ENCODE results near the gene CMSS1.

Gene CMSS1

DNA sequence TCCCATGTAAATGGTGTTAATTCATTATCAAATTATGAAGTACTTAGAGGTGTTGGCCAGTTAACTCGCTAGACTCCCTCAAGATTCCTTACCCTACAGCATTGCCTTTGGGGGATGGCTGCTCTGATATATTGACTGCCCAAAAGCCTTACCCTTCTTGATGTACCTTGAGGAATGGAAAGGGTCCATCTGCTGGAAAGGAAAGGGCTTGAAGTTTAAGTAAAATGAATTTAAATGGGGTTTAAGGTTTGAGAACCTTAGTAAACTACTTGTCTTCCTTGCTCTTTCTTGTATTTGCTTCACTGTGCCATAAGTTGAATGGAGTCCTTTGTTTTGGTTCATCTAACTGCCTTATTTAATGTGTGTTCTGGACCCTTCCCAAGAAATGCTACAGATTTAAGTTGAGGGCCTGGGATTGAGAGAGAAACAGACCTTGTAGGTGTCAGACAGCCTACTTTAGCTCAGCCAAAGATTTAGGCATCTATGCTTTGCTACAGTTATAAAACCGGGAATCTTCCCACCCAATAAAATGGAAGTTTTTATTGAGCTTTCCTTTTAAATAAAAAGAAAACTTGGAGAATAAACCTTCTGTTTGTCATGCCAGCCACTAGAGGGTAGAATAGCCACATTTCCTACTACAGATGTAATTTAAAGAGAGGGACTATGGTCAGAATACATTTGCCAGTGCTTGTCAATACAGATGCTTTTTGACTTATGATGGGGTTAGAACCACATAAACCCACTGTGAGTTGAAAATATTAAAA is 25.3 kb downstream of the CMSS1 start:
- peak; percentile 68 for TF ChIP-seq CTCF (IDR thresholded peaks at IDR 0.05; ENCODE audit: insufficient read depth, low read depth, low read length, missing control alignments)
- DNase-seq (ENCODE audit: low read depth) = peak; percentile 60
- H3K4me3 ChIP-seq (ENCODE audit: low read length) = no peak overlapping the region

GRCh38 chr3:99843590-99844258 is 26.1 kb downstream of the CMSS1 start:
- no peak for TF ChIP-seq CTCF (IDR thresholded peaks at IDR 0.05; ENCODE audit: insufficient read depth, low read depth, low read length, missing control alignments)
- no peak overlapping the region for H3K4me3 ChIP-seq (ENCODE audit: low read length)
- no peak for DNase-seq (ENCODE audit: low read depth)

DNA sequence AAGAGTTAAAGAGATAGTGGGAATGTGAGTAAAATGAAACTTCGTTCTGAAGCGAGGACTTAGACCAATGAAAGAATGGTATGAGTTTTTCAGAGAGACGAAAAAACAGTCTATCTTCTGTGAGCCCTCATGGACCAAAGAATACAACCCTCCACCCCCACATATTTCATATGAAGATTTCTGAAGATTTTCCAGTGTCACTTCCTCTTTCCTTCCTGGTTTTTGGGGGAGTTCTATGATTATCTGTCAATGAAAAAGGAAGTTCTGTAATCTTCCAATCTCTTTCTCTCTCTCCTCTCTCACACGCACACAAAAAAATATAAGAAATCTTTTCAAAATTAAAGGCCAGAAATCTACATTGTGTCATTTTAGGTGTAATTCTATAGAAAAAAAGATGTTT is 27.7 kb downstream of the CMSS1 start:
- H3K4me3 ChIP-seq (ENCODE audit: low read length) = no peak overlapping the region
- no peak for DNase-seq (ENCODE audit: low read depth)
- TF ChIP-seq CTCF (IDR thresholded peaks at IDR 0.05; ENCODE audit: insufficient read depth, low read depth, low read length, missing control alignments) = no peak

DNA sequence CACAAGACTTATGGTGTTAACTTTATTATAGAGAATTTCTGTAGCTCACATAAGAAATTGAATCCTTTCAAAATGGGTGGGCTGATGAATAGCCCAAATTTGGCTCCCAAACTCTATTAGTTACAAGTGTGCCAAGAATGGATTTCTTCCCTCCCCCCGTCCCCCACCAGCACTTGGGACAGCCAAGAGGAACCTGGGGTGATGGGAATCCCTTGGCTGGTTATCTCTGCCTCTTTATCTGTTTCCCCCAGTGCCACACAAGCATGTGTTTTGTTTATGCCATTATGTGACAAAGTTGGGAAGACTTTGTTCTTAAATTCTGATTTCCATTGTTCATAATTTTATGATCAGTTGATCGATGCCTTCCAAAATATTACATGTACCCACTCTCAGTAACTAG is 28.3 kb downstream of the CMSS1 start:
- DNase-seq (ENCODE audit: low read depth) = no peak
- no peak for TF ChIP-seq CTCF (IDR thresholded peaks at IDR 0.05; ENCODE audit: insufficient read depth, low read depth, low read length, missing control alignments)
- H3K4me3 ChIP-seq (ENCODE audit: low read length) = no peak overlapping the region

DNA sequence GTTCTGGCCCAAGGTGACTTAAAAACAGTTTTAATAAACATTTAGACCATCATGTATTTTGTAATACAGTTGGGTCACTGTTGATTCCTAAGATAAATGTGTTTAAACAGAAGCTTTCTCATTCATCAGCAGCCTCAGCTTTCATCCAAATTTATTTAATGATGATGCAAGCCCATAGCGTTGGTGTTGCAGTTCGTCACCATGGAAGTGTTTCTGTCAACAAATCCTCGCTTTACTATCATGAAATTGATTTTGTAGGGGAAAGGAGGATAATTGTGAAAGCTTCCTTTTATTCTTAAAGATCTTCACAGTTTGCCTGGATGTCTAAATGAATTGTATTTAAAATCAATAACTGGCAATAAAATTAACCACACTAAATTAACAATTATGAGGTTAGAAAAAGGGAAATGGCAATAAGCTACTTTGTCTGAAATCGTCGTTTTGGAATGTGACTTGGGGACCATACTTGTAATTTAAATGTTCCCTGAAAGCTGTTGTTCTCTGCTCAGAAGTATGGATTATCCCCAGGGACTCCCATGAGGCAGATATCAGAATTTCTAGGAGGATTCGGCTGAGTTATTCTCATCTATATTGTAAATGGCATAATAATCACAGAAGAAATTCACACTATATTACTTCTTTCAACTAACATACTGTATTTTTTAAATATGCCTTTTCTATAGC is 29.0 kb downstream of the CMSS1 start:
- no peak for TF ChIP-seq CTCF (IDR thresholded peaks at IDR 0.05; ENCODE audit: insufficient read depth, low read depth, low read length, missing control alignments)
- H3K4me3 ChIP-seq (ENCODE audit: low read length) = no peak overlapping the region
- peak; percentile 19 for DNase-seq (ENCODE audit: low read depth)

DNA sequence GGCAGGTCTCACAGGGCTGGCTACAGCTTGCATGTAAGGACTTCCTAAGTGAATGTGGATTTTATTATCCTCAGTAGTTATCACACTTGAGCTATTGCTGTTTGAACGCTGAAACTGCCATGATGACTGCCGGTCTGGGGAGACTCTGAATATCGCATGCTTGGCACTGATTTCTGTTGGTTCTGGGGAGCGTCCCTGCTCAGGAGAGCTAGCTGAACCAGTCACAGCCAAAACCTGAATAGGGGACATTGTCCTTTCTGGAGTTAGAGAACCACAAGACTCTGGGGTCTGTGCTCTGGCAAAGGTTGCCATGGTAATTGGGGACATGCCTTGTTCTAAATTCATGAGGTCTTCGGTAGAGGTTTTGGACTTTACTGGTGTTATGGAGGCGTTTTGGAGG is 30.8 kb downstream of the CMSS1 start:
- TF ChIP-seq CTCF (IDR thresholded peaks at IDR 0.05; ENCODE audit: insufficient read depth, low read depth, low read length, missing control alignments) = no peak
- DNase-seq (ENCODE audit: low read depth) = no peak
- no peak overlapping the region for H3K4me3 ChIP-seq (ENCODE audit: low read length)

Measured in epithelial cell of esophagus (primary cell).